Cerebellar cortex (tissue), 1 donor: ENCODE data around the gene FEN1.

Source experiments
- DNase-seq: peaks from one replicate; pipeline ENCODE4 v3.0.0-alpha.2; 2015; ENCODE audit warnings: low spot score

FEN1 gene

DNA sequence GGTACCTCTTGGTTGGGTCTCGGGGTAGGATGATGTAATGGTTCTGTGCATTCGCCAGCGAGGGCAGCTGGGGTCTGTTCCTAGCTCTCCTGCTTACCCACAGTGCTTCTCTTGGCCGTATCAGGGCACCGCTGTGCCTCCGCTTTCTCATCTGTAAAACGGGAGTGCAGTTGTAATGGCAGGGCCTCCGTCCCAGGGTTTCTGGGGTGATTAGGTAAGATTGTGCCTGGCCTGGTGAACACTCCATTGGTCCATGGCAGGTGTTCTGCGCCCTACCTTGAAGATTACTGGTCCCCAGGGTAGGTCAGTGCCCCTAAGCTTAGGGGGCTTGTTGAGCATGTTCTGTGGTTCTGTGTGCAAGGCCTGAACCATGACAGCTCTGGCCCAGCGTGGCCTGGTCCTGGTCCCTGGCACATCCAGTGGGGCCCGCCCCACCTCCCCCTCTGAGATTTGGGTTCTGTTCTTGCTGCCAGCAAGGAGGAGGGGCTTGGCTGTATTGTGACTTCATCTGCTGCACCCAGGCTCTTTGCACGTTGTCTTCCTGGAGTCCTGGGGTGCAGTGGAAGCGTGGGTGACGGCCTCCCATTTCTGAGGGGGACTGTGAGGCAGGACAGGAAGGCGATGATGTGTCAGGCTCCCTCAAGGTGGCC lies 35.4 kb upstream of the FEN1 start:
- no peak for DNase-seq

DNA sequence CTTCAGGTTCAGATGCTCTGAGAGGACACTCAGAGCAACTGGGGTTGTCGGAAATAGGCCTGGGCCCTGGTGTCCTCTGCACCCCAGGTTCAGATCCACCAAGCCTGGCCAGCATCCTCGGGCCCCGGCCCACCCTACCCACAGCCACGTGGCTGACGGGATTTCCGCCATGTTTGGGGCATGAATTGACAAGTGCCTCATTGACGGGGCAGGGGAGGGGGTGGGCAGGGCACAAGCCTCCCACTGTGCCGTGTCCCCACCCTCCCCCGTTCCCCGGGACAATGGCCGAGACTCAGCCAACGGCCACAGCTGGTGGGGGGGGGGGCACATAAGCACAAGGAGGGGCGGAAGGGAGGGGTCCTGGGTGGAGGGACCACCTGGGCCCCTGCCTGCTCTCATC lies 31.8 kb upstream of the FEN1 start:
- no peak for DNase-seq

DNA sequence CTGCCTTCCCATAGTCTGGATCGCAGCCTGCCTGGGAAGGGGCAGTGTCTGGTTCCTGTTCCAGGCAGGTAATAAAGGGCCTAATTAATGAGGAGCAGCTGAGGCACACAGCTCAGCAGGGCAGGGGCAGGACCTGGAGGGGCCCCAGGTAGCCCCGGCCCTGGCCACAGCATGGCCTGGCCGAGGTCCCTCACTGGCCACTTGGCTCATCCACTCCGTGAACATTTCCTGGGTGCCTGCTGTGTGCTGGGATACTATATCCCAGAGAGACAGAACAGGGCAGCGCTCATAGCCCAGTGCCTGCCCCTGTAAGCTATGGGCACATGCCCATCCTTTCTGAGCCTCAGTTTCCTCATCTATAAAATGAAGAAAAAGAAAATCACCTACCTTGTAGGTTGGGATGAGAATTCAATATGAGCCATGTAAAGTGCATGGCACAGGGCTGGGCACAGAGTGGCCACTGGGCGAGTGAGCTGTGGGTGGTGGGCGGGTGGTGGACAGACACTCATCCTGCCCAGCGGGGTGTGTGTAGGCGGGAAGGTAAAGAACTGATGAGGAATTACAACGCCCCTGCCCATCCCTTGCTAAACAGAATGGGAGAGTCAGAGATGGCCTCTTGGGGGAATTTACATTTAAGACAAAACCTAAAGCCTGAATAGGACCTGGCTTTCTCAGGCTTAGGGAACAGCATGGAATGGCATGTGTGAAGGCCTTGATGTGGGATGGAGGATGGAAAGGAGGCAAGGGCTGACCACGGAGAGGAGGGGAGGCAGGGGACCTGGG lies 31.1 kb upstream of the FEN1 start:
- DNase-seq: no peak

DNA sequence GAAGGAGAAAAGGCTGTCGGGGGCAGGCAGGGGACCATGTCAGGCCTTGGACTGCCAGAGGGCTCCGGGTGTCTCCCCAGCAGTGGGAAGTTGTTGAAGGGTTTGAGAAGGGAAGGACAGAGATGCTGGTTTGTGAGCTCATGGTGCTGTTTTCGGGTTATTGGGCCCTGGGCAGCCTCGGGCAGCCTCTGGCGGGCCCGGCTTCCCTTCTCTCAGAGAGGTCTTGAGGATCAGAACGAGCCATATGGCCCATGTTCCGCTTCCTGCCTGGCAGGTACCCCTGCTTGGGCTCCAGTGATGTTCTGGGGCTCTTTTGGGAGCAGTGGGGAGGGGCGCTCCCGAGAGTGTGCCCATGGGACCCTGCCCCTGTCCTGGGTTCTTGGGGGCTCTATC lies 30.5 kb upstream of the FEN1 start:
- DNase-seq: no peak

DNA sequence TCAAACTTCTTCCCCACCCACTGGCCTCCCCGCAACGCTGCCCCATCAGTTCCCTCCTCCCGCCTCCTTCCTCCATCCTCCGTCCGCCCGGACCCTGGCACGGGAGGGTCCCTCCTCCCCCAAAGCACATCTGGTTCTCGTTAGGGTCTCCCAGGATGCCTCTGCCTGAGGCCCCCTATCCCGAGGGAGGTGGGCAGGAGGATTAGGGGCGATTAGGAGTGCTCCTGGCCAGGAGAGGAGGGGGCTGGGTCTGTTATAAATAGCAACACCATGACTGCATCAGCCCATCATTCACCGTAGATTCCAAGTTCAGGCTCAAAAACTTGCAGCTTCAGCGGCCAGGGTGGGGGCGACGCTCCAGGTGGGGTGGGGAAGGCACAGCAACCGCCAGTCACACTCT lies 29.9 kb upstream of the FEN1 start:
- no peak for DNase-seq

DNA sequence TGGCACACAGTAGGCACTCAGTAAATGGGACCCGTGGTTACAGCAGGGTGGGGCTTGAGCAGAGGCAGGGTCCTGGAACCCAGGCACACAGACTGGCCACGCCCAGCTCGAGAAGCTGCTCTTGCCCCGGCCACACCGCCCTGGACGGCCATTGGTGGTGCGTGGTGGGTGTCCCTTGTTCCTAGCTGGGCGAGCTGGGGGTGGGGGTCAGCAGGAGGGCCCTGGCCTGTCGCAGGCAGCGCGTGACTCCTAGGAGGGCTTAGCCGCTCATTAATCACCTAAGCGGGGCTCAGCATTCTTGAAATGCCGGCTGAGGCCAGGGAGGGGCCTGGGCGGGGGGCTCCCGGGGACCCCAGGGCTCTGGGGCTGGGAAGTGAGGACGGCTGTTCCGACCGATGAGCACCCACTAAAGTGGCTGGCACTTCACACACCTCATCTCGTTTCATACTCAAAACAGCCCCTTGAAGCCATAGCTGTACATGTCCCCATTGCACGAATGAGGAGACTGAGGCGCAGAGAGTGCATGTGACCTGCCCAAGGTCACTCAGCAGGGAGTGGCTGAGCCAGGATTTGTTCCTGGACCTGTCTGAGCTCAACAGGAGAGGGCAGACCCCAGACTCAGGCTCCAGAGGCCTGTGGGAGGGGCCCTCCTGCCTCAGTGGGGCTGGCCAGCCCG lies 28.6 kb upstream of the FEN1 start:
- DNase-seq: no peak

DNA sequence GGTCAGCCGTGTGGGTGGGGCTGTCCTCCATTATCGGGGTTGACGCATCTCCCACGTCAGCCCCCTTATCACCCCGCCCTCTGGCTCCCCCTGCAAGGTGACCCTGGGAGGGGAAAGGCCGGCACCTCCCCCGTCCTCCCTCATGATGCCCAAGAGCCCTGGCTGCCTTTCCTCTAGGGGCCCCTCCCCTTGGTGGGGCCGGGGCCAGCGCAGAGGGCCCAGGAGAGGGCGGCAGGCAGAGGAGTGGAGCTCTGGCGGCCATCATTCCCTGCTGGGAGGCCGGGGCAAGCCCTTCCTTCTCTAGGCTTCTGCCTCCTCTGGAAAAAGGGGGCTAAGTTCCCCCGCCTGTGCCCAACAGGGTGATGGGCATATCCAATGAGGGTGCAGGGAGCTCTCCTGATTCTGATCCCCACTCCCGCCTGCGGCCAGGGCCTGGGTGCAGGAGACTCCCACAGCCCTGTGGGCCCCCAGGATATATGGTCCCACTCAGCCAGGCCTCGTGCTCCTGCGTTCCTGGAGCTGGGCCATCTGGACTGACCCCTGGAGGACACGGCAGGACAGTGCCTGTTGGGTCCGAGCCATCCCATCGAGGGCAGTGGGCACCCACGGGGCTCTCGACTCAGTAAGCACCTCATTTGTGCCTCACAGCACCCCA lies 28.0 kb upstream of the FEN1 start:
- DNase-seq: no peak

DNA sequence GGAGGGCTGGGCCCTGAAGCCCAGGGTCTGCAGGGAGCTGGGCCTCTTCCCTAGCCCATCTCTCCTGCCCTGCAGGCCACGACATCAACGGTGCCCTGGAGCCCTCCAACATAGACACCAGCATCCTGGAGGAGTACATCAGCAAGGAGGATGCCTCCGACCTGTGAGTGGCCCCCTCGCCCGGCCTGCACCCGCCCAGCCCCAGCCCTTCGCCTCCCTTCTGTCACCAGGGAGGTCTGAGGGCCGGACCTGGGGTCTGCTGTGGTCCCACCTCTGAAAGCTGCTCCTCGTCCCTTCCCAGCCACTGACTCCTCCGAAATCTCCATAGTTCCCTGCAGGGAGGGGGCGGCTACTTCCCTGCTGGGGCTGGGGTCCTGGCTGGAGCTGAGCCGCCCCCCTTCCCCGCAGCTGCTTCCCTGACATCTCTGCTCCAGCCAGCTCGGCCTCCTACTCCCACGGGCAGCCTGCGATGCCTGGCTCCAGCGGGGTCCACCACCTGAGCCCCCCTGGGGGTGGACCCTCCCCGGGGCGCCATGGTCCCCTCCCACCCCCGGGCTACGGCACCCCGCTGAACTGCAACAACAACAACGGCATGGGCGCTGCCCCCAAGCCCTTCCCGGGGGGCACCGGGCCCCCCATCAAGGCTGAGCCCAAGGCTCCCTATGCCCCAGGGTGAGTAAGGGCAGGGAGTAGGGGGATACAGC lies 27.0 kb upstream of the FEN1 start:
- no peak for DNase-seq

DNA sequence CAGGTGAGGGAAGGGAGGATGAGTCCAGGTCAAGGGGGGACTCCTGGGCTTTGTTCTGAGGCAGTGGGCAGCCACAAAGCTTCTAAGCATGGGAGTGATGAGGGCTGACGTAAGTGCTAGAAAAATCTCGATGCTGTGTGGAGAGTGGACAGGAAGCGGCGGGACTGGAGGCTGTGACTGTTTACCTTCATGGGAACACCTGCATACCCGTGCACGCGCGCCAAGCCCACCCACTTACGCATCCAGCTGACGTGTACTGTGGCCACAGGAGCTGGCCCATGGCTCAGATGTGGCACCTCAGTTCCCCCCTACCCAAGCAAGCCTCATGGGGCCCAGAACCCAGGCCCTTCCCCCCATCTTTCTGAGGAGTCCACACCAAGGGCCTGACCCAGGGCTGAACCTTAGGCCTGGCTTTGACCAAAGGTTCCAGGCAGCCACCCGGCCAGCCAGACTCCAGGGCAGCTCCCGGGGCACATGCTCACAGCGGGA lies 26.3 kb upstream of the FEN1 start:
- DNase-seq: no peak

DNA sequence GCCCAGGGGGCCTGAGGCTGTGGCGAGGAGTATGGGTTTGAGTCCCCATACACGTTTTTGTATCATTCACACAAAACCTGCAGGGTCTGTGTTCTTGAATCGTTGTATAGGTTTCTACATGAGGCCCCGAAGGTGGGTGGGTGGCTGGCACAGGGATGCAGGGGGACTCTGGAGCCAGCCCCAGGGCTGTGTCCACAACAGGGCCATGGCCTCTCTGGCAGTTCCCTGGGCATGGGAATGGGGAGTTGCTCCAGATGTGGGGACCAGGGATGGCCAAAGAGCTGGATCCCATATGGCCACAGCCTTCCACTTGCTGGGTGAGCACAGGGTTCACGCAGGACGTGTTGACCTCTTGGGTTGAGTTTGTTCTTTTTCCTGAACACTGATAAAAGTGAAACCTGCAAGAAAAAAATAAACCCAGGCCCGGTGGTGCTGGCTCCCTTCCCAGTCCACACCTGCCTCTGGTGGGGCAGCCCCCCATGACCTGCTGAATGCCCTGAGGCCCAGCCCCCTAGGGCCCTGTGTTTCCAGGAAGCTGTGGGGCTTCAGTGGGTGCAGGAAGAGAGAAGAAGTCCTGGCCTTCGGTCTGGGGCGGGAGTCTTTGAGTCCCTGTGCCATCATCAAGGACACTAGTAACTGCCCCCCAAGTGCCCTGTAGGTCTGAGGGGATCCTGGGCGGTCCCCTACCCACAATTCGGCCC lies 24.2 kb upstream of the FEN1 start:
- no peak for DNase-seq

DNA sequence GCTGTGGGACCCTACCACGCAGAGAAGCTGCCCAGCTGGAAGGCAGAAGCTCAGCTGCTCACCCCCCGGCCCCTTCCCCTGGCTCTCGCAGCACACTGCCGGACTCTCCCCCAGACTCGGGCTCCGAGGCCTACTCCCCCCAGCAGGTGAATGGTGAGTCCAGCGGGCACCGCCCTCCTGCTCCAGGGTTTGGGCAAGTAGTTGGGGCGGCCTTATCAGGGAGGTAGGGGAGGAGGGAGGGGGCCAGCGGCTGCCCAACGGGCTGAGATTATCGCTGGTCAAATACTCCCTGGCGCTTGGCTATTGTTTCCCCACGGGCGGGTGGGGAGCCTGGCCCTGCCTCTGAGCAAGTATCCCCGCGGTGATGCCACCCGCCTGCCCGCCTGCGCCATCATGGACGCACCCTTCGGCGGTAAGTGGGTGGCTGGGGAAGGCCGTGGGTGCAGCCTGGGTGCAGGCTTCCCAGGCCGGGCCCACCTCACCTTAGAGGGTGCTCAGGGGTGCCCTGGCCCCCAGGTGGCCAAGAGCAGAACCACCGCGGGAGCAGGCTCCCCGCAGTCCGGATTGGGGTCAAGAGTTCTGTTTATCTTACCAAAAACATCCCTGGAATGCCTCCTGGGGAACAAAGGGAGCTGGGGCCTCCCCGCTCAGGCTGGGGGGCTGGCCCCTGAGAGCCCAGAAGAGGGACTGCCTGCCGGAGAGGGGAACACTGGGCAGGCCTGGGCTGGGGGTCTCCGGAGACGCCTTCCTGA lies 23.4 kb upstream of the FEN1 start:
- no peak for DNase-seq

DNA sequence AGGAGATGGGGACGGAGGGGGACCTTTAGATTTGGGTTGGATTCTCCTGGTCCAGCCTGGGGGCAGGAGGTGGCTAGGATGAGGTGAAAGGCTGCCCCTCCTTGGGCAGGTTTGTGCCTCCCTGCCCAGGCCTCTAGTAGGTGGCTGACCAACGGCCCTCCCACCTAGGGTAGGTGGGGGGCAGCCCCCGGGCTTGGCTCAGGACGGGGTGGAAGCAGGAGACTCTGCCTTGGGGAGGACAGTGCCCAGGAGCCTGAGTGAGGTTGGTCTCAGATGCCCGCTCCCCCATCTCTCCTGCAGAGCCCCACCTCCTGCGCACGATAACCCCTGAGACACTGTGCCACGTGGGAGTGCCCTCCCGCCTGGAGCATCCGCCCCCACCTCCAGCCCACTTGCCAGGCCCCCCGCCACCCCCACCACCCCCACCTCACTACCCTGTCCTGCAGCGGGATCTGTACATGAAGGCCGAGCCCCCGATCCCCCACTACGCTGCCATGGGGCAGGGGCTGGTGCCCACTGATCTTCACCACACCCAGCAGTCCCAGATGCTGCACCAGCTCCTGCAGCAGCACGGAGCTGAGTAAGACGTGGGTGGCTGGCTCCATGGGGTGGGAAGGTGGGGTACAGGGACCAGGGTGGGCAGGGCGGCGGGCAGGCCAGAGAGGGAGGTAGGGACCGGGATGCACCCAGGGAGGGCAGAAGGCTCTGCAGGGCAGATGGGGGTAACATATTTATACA lies 22.6 kb upstream of the FEN1 start:
- DNase-seq: no peak

DNA sequence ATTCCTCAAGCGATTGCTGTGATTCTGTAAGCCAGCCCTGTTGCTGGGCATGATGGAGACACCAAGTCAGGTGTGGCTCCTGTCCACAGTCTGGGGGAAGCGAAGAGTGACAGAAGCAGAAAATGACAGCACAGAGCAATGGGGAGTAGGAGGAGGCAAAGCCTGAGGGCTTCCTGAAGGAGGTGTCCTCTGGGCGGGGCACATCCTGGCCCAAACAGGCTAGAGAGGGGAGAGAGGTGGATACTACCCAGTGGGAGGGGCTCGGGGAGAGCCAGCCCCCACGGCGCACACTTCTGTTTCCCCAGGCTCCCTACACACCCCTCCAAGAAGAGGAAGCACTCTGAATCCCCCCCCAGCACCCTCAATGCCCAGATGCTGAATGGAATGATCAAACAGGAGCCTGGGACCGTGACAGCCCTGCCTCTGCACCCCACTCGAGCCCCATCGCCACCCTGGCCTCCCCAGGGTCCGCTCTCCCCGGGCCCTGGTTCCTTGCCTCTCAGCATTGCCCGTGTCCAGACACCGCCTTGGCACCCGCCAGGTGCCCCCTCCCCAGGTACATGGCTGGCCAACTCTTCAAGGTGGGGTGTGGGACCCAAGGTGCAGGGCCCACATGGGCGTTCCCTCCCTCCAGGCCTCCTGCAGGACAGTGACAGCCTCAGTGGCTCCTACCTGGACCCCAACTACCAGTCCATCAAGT lies 21.4 kb upstream of the FEN1 start:
- DNase-seq: no peak

DNA sequence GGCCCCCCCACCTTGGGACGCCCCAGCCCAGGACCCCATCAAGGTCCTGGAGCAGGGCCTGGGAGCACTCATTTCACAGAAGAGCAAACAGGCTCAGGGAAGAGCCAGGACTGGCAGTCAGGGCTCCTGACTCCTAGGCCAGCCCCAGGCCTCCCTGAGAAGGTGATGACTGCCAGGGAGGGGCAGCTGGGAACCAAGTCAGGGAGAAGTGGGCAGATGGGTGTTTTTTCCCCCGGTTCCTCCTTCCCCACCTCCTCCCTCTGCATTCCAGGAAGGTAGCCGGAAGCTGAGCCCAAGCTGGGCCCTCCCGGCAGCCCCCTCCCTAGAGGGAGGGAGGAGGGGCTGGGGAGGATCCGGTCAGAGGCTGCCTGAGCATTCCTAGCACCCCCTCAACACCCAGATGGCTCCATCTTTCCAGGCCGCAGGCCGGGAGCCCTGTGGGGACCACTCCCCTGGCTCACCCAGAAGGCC lies 20.7 kb upstream of the FEN1 start:
- DNase-seq: no peak

DNA sequence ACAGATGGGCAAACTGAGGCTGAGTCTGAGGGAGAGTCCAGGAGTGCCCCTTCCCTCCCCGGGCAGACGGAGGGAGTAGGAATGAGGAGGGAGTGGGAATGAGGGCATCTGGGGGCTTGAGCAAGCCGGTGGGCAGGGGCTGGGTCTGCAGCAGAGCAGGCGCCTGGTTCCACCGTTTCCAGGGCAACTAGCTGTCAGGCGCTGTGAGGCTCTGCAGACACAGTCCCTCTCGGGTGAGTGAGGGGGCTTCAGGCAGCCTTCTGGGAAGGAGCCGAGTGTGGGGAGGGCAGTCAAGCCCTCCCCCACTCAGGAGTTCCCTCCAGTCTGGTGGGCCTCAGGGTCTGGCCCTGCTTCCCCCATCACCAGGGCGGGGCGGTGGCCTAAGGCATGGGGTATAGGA lies 19.4 kb upstream of the FEN1 start:
- no peak for DNase-seq

DNA sequence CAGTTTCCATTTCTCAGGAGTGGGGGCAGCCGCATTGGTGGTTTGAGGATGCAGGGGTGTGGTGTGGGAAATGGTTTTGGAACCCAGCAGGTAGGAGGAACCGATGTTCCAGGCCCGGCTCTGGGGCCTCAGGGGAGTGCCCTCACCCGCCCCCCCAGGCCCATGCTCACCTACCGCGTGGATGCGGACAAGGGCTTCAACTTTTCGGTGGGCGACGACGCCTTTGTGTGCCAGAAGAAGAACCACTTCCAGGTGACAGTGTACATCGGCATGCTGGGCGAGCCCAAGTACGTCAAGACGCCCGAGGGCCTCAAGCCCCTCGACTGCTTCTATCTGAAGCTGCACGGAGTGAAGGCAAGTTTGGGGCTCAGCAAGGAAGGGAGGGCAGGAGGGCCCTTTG lies 18.9 kb upstream of the FEN1 start:
- DNase-seq: no peak

DNA sequence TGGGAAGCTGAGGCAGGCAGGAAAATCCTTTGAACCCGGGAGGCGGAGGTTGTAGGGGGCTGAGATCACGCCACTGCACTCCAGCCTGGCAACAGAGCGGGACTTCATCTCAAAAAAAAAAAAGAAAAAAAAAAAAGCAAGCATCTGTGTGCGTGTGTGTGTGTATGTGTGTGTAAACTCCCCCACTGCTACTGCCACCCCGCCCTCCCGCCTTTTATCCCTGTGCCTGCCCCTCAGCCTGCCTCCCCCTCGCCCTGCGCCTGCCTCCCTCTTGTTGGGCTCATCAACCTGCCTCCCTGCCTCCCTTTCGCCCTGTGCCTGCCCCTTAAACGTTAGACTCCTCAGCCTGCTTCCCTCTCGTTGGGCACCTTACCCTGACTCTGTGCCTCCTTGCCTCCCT lies 18.3 kb upstream of the FEN1 start:
- DNase-seq: no peak

DNA sequence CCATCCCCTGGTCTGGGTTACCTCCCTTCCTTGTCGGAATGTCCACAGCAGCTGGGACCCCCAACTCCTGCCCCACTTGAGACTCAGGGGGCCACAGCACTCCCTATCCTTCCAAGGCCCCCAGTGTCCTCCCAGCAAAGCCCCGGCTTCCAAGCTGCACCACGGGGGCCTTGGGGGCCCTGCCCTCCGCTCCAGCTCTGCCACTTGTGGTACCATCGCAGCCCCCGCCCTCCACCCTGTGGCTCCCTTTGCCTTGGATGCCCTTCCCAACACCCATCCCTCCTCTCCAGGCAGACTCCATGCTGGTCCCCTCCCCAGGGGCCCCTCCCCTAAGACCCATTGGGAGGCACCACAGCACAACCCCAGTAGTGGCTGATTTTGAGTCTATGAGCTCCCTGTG lies 17.6 kb upstream of the FEN1 start:
- no peak for DNase-seq
